H54 (cell line): ENCODE data around the gene CDC42EP4.
"Not testable (repeated sequence)": the region's sequence is repeated elsewhere in the genome, so short reads cannot be mapped to it uniquely, and the experiment has no call there.

Source experiments
- DNase-seq: peaks from one replicate; pipeline ENCODE4 v3.0.0; 2011; ENCODE audit warnings: low spot score, mixed read lengths; ENCODE audit not compliant: insufficient read length
- FAIRE-seq: peaks from 3 replicates; lab custom pipeline; 2011; peaks lifted over from hg19 to GRCh38; lab: Jason Lieb, UNC
- POLR2A ChIP-seq: IDR thresholded peaks from 2 replicates; pipeline ENCODE4 v1.6.1; 2011; ENCODE audit warnings: low read depth, mild to moderate bottlenecking, low read length

CDC42EP4 gene

GRCh38 chr17:73323409-73324159 is 11.8 kb upstream of the CDC42EP4 start:
- no peak for DNase-seq
- TF ChIP-seq POLR2A, result no peak

GRCh38 chr17:73320601-73321264 is 8.9 kb upstream of the CDC42EP4 start:
- FAIRE-seq (no peak), DNase-seq (no peak)
- no peak for TF ChIP-seq POLR2A

More at GRCh38 chr17:73323409-73324159, 11.8 kb upstream of the CDC42EP4 start:
- FAIRE-seq, result no peak

DNA sequence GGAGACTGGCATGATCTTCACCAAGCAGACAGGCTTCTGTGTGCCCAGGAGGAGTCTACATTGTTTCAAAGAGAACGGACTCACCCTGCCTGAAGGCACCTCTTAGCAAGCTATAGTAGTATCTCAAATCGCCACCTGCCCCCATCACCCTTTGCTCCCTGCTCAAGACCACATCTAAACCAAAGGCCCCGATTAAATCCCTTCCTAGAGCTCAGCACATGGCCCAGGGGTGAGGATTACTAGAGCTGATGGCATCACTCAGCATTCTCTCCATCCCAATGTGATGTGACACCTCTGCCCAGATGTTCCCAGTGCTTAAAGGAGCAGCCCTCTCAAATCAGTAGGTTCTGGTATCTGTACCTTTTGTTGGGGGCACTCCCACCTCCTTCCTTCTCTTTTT is 8.0 kb upstream of the CDC42EP4 start:
- no peak for DNase-seq
- TF ChIP-seq POLR2A, result no peak
- FAIRE-seq, result no peak

DNA sequence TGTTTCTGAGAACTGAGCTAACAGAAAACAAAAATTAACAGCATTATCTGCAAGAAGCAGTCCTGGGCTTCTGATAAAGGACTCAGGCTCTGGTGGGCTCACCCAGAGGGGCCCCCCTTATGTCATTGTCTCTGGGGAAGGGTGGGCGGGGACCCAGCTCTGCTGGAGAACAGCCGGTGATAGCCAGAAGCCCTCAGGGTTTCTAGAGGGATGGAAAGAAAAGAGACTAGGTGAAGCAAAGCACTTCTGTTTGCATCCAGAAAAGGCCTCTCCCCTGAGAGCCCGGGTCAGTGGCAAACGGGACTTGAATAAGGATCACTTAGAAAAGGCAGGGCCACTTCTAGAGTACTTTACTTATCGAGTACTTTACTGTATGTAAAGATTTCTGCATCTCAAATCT is 7.0 kb upstream of the CDC42EP4 start:
- no peak for DNase-seq
- FAIRE-seq, result no peak
- TF ChIP-seq POLR2A, result no peak

- no peak for DNase-seq
- no peak for TF ChIP-seq POLR2A
- no peak for FAIRE-seq
These were observed 6.6 kb upstream of the CDC42EP4 start for GRCh38 chr17:73318427-73318813.

DNA sequence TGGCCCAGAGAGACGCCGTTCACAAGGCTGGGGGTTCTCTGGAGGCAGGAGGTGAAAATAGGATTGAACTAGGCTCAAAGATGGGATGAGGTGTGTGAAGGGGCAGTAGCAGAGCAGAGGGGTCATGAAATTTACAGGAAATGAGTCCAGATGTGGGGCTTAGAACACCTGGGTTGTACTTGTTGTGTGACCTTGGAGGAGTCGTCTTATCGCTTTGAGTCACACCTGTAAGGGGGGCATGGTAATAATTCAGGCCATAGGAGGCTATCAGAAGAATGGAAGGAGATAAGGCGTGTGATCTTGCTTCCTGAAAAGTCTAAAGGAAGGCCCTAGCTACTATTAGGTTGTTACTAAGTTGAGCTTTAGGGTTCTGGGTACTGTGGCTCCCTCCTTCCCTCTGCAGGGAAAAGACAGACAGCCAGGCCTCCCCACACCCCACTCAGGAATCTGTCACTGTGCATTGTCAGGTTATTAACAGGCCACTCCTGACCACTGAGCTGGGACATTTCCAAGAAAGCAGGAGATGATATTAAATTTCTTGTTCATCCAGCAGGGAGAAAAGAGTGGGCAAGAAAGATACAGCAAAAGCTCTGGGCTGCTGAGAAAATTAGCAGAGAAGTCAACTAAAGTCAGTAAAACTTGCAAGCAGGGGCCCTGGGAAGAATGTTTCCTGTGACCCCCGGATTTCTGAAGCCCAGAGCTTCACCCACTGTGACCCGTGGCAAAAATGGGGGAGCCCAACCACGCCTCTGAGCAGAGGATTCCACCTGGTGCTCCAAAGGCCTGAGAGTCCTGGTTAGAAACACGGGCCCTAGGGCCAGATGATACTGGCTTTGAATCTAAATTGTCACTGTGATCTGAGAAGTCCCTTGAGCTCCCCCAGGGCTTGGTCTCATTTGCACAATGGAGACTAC is 6.0 kb upstream of the CDC42EP4 start:
- no peak for FAIRE-seq
- no peak for DNase-seq
- no peak for TF ChIP-seq POLR2A

- FAIRE-seq, result no peak
- no peak for DNase-seq
- no peak for TF ChIP-seq POLR2A
These were observed 5.2 kb upstream of the CDC42EP4 start for GRCh38 chr17:73316919-73317505.

- no peak for TF ChIP-seq POLR2A
- DNase-seq (no peak), FAIRE-seq (no peak)
These were observed 3.7 kb upstream of the CDC42EP4 start for GRCh38 chr17:73315471-73315870.

GRCh38 chr17:73313526-73314127 is 1.8 kb upstream of the CDC42EP4 start:
- no peak for TF ChIP-seq POLR2A
- no peak for FAIRE-seq
- no peak for DNase-seq

DNA sequence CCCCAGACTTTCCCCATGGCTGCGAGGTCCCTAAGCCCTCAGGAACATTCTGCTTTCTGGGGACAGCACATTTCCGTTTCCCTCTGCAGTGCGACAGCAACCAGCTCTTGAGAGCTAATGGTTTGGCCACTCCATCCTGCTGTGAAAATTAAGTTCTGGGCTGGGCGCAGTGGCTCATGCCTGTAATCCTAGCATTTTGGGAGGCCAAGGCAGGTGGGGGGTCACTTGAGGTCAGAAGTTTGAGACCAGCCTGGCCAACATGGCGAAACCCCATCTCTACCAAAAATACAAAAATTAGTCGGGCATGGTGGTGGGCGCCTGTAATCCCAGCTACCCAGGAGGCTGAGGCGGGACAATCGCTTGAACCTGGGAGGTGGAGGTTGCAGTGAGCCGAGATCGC is 1.1 kb upstream of the CDC42EP4 start:
- not testable (repeated sequence) for FAIRE-seq, DNase-seq

- DNase-seq (no peak), FAIRE-seq (no peak)
- no peak; the same call in 1 of the 2 replicates for TF ChIP-seq POLR2A
These were observed 397 bp downstream of the CDC42EP4 start for GRCh38 chr17:73311428-73311780.

- FAIRE-seq, result no peak
- no peak for DNase-seq
- TF ChIP-seq POLR2A, result no peak
These were observed 1.8 kb downstream of the CDC42EP4 start for GRCh38 chr17:73309727-73310596.

GRCh38 chr17:73308959-73309358 is 2.8 kb downstream of the CDC42EP4 start:
- FAIRE-seq, DNase-seq: not testable (repeated sequence)
